ENCODE measurements around the gene E2F1.
"Not testable (repeated sequence)": the region's sequence is repeated elsewhere in the genome, so short reads cannot be mapped to it uniquely, and the experiment has no call there.

Gene E2F1

DNA sequence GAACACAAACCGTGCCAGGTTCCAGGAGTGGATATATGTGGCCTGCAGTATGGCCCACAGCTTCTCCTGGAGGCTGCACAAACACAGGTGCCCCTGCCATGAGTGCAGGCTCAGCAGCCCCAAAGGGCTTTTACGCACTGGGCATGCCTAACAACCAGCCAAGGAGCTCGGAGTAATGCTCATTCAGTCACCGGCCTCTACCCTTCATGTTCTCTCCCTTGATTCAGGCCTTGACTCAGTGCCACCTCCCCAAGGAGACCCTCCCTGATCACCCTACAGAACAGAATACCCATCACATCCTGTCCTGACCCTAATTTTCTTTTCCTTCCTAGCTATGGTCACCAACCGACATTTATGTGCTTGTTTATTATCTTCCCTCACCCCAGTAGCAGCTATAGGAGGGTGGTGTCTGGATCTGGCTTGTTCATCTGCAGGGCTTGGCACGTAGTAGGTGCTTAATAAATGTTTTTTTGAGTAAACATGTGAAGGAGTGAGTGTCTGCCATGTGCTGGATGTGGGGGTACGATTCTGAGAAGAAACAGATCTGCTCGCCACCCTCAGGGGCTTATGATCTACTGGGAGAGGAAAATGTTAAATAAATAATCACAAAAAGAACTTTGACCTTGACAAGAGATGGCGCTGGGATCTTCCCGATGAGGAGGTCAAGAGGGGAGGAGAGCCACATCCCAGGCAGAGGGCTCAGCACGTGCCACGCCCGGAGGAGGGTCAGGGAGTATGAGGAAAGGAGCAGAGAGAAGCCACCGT lies 24.7 kb upstream of the E2F1 start:
- DNase-seq (ENCODE audit: low spot score) (no peak), FAIRE-seq (no peak)

DNA sequence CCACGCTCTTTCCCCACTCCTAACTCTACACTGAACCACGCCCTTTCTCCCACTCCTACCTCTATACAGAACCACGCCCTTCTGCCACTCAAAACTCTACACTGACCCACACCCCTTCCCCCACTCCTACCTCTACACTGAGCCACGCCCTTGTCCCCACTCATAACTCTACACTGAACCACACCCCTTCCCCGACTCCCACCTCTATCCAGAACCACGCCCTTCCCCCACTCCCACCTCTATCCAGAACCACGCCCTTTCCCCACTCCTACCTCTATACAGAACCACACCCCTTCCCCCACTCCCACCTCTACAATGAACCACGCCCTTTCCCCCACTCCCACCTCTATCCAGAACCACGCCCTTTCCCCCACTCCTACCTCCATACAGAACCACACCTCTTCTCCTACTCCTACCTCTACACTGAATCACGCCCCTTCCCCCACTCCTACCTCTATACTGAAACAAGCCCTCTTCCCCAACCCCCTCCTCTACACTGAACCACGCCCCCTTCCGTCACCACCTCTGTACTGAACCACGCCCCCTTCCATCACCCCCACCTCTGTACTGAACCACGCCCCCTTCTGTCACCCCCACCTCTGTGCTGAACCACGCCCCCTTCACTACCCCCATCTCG lies 23.8 kb upstream of the E2F1 start:
- no peak for FAIRE-seq
- no peak for DNase-seq (ENCODE audit: low spot score)

DNA sequence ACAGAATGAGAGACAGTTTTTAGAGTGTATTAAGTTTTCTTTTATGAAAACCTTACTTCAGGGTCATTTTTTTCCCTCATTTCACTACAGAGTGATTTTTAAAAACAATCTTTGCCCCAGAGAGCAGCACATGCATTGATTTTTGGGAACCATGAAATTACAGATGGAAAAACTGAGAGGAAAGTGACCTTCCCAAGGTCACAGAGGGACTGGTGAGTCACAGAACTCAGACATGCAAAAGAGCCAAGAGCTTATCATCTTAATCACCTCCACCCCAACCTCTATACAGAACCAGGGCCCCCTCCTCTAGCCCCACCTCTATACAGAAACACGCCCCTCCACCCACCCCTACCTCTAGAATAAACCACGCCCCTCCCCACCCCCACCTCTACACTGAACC lies 23.2 kb upstream of the E2F1 start:
- FAIRE-seq = no peak
- no peak for DNase-seq (ENCODE audit: low spot score)

DNA sequence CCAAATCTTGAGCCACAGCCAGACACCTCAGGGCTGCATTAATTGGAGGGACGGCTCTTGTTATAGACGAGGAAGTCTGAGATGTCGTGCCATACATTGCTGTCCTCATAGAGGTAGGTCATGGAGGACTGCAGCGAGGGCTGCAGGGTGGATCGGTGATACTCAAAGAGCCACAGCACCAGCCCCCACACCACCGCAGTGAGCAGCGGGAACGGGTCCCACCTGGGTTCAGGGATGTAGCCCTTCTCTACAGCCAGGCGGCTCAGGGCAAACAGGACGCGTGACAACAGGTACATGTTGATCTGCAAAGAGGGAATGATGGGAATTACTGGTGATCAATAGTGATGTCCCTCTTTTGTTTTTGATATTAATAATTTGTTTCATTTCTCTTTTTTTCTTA lies 21.5 kb upstream of the E2F1 start:
- no peak for FAIRE-seq
- no peak for DNase-seq (ENCODE audit: low spot score)

DNA sequence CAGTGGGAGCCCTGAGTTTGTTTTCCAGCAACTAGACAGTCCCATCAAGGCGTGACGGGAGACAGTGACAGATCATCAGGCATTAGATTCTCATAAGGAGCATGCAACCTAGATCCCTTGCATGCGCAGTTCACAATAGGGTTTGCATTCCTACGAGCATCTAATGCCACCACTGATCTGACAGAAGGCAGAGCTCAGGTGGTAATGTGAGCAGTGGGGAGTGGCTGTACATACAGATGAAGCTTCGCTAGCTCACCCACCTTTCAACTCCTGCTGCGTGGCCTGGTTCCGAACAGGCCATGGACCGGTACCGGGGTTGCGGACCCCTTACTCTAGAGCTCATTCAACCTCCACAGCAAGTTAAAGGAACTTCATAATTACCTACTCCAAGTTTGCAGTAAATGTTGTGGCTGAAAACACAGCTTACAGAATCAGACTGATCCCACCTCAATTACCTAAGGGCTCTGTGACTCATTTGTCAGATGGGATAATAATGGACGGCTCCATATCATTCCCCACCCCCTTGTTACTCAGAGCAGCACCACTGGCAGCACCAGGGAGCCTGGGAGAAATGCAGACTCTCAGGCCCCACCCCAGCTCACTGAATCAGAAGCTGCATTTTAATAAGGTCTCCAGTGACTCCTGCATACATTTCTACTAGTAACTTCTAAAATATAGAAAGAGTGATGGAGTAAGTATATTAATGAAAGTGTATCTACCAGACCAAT lies 18.2 kb upstream of the E2F1 start:
- DNase-seq (ENCODE audit: low spot score) (no peak), FAIRE-seq (no peak)

DNA sequence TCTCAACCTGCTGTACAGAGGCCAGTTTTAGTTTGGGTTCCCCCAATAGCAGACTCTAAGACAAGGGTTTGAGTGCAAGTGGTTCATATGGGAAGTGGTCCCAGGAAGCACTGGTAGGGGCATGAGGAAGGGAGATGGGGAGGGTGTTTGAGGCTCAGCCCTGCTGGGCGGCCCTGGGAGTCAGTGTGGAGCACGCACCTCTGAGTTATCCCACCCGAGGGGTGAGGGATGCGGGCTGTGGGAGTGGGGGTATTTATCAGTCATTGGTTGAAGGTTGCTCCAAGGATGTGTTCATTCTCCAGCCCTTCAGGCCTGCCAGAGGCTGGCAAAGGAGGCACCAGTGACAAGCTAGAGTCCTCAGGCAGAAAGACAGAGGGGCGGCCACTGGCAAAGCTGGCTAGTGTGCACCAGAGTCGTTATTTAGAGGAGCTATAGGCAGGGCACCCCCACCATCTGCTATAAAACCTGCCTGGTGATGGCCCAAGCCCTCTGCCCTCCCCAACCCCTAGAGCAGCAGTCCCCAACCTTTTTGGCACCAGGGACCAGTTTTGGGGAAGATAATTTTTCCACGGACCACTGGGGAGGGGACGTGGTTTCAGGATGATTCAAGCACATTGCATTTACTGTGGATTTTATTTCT lies 17.4 kb upstream of the E2F1 start:
- DNase-seq (ENCODE audit: low spot score) (no peak), FAIRE-seq (no peak)

DNA sequence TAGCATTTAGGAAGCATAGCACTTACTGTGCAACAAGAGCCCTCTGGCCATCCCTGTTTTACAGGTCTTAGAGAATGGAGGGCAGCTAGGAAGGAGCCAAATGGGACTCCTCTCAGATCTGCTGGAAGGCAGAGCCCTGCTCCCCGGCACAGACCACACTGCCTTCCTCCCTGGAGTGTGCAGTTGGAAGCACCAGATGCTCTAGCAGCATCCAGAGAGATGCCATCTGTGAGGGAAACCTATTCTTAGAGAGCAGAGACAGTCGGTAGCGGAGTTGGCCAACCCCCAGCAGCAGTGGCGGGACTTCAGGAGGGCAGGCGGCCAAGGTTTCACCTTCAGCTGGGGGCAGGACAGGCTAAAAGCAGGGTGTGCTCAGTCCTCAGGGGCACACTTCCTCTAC lies 16.7 kb upstream of the E2F1 start:
- DNase-seq (ENCODE audit: low spot score) (no peak), FAIRE-seq (no peak)

DNA sequence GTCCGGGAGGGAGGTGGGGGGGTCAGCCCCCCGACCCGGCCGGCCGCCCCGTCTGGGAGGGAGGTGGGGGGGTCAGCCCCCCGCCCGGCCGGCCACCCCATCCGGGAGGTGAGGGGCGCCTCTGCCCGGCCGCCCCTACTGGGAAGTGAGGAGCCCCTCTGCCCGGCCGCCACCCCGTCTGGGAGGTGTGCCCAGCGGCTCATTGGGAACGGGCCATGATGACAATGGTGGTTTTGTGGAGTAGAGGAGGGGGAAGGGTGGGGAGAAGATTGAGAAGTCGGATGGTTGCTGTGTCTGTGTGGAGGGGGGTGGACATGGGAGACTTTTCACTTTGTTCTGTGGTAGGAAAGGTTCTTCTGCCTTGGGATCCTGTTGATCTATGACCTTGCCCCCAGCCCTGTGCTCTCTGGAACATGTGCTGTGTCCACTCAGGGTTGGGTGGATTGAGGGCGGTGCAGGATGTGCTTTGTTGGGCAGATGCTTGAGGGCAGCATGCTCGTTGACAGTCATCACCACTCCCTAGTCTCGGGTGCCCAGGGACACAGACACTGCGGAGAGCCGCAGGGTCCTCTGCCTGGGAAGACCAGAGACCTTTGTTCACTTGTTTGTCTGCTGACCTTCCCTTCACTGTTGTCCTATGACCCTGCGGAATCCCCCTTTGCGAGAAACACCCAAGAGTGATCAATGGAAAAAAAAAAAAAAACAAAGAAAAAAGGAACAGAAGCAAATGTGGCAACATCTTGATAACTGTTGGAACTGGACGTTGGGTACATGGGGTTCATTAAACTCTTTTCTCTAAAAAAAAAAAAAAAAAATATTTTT lies 15.7 kb upstream of the E2F1 start:
- DNase-seq (ENCODE audit: low spot score) = no peak
- no peak for FAIRE-seq

DNA sequence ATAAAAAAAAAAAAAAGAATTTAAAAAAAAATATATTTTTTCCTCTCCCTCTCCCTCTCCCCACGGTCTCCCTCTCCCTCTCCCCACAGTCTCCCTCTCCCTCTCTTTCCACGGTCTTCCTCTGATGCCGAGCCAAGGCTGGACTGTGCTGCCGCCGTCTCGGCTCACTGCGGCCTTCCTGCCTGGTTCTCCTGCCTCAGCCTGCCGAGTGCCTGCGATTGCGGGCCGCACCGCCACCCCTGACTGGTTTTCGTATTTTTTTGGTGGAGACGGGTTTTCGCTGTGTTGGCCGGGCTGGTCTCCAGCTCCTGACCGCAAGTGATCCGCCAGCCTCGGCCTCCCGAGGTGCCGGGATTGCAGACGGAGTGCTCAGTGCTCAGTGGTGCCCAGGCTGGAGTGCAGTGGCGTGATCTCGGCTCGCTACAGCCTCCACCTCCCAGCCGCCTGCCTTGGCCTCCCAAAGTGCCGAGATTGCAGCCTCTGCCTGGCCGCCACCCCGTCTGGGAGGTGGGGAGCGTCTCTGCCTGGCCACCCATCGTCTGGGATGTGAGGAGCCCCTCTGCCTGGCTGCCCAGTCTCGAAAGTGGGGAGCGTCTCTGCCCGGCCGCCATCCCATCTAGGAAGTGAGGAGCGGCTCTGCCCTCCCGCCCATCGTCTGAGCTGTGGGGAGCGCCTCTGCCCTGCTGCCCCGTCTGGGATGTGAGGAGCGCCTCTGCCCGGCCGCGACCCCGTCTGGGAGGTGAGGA lies 14.7 kb upstream of the E2F1 start:
- DNase-seq (ENCODE audit: low spot score); FAIRE-seq: not testable (repeated sequence)

DNA sequence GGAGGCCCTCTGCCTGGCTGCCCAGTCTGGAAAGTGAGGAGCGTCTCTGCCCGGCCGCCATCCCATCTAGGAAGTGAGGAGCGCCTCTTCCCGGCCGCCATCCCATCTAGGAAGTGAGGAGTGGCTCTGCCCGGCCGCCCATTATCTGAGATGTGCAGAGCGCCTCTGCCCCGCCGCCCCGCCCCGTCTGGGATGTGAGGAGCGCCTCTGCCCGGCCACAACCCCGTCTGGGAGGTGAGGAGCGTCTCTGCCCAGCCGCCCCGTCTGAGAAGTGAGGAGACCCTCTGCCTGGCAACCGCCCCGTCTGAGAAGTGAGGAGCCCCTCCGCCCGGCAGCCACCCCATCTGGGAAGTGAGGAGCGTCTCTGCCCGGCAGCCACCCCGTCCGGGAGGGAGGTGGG lies 12.8 kb upstream of the E2F1 start:
- DNase-seq (ENCODE audit: low spot score); FAIRE-seq: not testable (repeated sequence)

DNA sequence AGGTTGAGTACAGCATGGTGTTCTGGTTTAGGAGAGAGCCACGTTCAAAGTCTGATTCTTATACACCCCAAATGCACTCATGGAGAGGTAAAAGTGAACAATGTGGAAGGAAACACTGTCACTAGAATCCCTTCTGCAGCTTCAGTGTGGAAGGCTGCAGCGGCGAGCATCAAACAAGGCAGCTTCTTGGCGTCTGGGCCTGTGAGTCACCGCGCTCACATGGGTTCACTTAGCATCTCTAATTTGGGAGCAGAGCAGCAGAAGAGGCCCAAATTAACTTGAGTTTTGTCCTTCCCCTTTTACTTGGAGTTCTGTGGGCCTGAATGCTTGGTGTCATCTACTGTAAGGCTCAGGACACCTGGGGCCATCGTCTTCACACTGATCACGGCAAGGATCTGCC lies 10.9 kb upstream of the E2F1 start:
- FAIRE-seq (no peak), DNase-seq (ENCODE audit: low spot score) (no peak)

DNA sequence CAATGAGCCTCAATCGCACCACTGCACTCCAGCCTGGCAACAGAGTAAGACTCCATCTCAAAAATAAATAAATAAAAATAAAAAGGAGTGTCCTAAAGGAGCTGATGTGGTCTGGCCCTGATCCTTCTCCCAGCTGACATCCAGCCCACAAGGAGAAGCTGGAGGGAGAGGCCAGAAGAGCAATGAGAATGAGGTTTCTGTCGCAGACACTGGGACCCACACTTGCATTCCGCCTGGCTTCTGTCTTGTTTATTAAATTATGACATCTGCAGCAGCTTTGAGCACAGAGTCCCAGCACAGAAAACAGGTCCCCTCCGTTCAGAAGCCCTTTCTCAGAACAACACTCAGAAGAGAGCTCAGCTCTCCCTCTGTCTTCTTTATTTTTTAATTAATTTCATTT lies 10.3 kb upstream of the E2F1 start:
- DNase-seq (ENCODE audit: low spot score) = no peak
- FAIRE-seq = no peak

DNA sequence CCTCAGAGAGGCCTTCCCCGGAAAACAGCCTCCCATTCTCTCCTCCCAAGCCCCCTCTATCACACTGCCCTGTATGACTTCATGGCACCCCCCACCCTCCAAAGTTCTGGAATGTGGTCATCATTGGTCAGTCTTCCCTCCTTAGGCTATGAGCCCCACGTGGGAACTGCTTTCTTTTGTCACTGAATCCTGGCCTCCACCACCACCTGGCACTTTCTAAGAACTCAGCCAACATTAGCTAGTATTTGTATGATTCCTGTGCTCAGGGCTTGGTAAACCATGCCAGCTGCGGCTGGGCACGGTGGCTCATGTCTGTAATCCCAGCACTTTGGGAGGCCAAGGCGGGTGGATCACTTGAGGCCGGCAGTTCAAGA lies 8.4 kb upstream of the E2F1 start:
- DNase-seq (ENCODE audit: low spot score) = no peak
- FAIRE-seq = no peak

DNA sequence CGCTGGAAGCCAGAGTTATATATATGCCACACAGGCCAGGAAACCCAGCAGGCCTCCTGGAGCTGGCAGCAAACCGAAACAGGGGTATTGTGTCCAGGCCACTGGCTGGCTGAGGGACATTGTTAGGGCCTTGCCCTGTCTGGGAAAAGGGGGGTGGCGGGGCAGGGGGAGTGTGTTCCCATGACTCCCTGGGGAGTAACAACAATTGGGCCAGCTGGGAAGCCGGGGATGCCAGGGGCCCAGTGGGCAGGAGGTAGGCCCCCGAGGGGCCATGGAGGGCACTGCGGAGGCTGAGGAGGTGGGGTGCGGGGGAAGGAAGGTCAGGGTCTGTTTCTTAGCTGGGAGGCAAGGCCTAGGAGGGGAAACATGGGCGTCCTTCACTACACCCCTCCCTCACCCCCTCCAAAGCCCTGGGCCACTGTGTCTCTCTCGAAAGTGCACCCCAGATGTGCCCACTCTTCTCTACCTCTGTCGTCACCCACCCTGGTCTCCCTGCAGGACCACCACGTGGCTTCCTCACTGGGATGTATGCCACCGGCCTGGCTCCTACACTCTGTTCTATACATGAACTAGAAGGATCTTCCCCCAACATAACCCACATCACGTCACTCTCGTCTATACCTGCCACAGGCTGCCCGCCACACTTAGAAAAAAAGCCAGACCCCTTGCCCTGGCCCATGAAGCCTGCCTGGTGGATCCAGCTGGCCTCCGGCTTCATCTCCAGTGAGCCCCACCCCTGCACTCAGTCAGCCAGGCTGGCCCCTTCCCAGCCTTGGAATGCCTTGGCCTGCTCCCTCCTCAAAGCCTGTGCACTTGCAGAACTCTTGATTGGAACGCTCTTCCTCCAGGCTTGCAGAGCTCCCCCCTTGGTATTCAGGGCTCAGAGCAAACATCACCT lies 7.8 kb upstream of the E2F1 start:
- DNase-seq (ENCODE audit: low spot score) (no peak), FAIRE-seq (no peak)

DNA sequence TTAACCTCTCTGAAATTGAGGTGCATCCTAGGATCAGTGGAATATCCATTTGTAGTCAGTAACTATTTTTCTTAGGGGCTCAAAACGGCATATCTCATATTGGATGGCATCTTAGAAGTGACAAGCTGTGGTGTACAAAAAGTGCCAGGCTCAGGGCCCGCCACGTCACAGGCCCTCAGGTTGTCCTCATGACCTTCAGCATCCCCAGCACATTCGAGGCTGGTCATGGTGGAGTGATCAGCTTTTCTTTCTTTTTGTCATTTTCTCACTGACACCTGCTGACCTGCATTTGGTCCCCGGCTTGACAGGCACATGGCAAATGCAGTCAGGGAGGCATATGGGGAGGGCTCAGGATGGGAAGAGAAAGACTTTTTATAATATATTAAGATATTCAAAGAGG lies 7.1 kb upstream of the E2F1 start:
- DNase-seq (ENCODE audit: low spot score) = no peak
- FAIRE-seq = no peak

DNA sequence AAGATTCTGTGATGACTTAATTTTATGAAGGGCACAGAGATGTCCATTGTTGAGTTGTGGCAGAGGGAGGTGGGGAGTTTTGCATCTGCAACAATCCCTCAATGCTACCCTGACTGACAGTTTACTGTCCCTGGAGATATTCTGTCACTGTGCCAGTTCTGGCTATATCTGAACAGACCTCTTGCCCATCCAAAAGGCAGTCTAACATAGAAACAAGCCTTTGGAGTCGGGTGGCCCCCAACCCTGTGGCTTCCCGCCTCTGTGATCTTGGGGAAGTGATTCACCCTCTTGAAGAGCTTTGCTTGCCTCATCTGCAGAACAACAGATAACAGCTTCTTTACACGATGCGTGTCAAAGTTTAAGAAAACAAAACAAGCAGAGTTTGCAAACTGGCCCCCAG lies 3.8 kb upstream of the E2F1 start:
- DNase-seq (ENCODE audit: low spot score) (no peak), FAIRE-seq (no peak)

DNA sequence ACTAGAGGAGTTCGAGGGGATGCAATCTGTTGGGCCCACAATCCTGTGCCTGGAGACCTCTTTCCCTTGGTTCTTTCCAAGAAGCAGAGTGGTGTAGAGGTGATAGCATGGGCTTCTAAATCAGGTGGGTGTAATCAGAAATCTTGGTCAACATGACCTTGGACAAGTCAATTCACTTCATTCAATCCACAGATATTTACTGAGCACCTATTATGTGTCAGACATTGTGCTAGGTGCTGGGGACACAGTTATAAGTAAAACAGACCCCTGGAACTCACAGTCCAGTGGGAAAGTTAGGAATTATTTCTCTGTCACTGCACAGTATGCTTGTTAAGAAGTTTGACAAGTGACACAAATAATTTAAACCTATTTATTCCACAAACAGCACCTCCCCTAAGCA lies 3.3 kb upstream of the E2F1 start:
- no peak for DNase-seq (ENCODE audit: low spot score)
- no peak for FAIRE-seq

DNA sequence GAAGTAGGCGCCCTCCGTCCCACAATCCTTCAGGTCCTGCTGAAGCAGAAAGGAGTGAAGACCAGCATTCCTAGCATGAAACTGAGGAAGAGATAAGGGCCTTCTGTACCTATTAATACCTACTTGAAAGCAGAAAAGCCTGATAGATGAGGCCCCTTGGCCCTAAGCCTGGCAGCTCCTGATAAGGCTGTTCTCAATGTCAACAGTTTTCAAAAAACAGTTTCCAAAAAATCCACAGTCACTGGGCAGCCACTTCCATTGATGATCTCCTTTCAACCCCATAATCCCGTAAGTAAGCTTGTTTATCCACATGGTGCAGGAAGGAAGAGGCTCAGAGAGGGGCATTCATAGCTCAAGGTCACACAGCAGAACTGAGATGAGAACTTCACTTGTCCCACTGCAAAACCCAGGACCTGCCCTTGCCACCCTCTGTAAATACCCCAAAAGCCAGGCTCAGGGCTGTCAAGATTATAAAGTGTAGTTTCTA lies 2.8 kb upstream of the E2F1 start:
- DNase-seq (ENCODE audit: low spot score) (no peak), FAIRE-seq (no peak)

Measured in RCC 7860 (cell line).